IPS-20b (cell line): ENCODE data around the gene LRRC49.

Experiments used
- H3K27ac ChIP-seq: one replicate; pipeline ENCODE4 v1.5.1; 2013; ENCODE audit warnings: low read length
- H3K27me3 ChIP-seq: 2 replicates; pipeline ENCODE4 v1.6.1; 2013; ENCODE audit warnings: mild to moderate bottlenecking, low read length, inconsistent platforms; ENCODE audit not compliant: insufficient read depth
- H3K36me3 ChIP-seq: 2 replicates; pipeline ENCODE4 v1.6.1; 2013; ENCODE audit warnings: low read depth, mild to moderate bottlenecking, inconsistent platforms, low read length, moderate library complexity; ENCODE audit not compliant: insufficient read depth
- H3K4me1 ChIP-seq: 2 replicates; pipeline ENCODE4 v1.6.1; 2013; ENCODE audit warnings: mild to moderate bottlenecking, control low read depth, inconsistent platforms, low read length, moderate library complexity; ENCODE audit not compliant: insufficient read depth
- H3K4me3 ChIP-seq: 2 replicates; pipeline ENCODE4 v1.5.1; 2013; ENCODE audit warnings: mild to moderate bottlenecking, low read length, inconsistent platforms
- H3K9ac ChIP-seq: 2 replicates; pipeline ENCODE4 v1.6.1; 2013; ENCODE audit warnings: low read depth, mild to moderate bottlenecking, inconsistent platforms, low read length, moderate library complexity
- H3K9me3 ChIP-seq: 2 replicates; pipeline ENCODE4 v1.6.1; 2013; ENCODE audit warnings: mild to moderate bottlenecking, low read depth, low read length, inconsistent platforms; ENCODE audit not compliant: insufficient read depth

Gene LRRC49

GRCh38 chr15:71088683-71089082 lies 196.1 kb downstream of the LRRC49 start:
- H3K27ac ChIP-seq, result no peak overlapping the region
- no peaks in the 10 kb centered on the region; the same call in 1 of the 2 replicates for H3K9me3 ChIP-seq
- H3K4me1 ChIP-seq, result peaks cover 18% of the 10 kb centered on the region
- H3K4me3 ChIP-seq, result no peak overlapping the region
- H3K9ac ChIP-seq, result no peak overlapping the region
- H3K27me3 ChIP-seq, result peaks cover 58% of the 10 kb centered on the region
- no peaks in the 10 kb centered on the region for H3K36me3 ChIP-seq

GRCh38 chr15:71089801-71090200 lies 197.2 kb downstream of the LRRC49 start:
- peaks cover 15% of the 10 kb centered on the region for H3K4me1 ChIP-seq
- H3K36me3 ChIP-seq, result no peaks in the 10 kb centered on the region
- H3K4me3 ChIP-seq, result no peak overlapping the region
- no peaks in the 10 kb centered on the region; the same call in 1 of the 2 replicates for H3K9me3 ChIP-seq
- no peak overlapping the region for H3K9ac ChIP-seq
- no peak overlapping the region for H3K27ac ChIP-seq
- peaks cover 47% of the 10 kb centered on the region for H3K27me3 ChIP-seq

- H3K36me3 ChIP-seq, result no peaks in the 10 kb centered on the region
- no peaks in the 10 kb centered on the region for H3K4me1 ChIP-seq
- no peaks in the 10 kb centered on the region; the same call in 1 of the 2 replicates for H3K9me3 ChIP-seq
- no peak overlapping the region for H3K9ac ChIP-seq
- H3K4me3 ChIP-seq, result no peak overlapping the region
- H3K27me3 ChIP-seq, result peaks cover 32% of the 10 kb centered on the region
- H3K27ac ChIP-seq, result no peak overlapping the region
Observed at GRCh38 chr15:71091601-71092000, 199.0 kb downstream of the LRRC49 start.

GRCh38 chr15:71092056-71092600 lies 199.5 kb downstream of the LRRC49 start:
- Histone ChIP-seq H3K4me3 (no peak overlapping the region), H3K9ac (no peak overlapping the region), H3K9me3 (no peaks in the 10 kb centered on the region; the same call in 1 of the 2 replicates), H3K4me1 (no peaks in the 10 kb centered on the region), H3K36me3 (no peaks in the 10 kb centered on the region), H3K27ac (no peak overlapping the region), H3K27me3 (peaks cover 27% of the 10 kb centered on the region)

- peaks cover 16% of the 10 kb centered on the region; the same call in 1 of the 2 replicates for H3K27me3 ChIP-seq
- H3K4me1 ChIP-seq, result no peaks in the 10 kb centered on the region
- H3K9ac ChIP-seq, result no peak overlapping the region
- no peak overlapping the region for H3K27ac ChIP-seq
- no peaks in the 10 kb centered on the region for H3K36me3 ChIP-seq
- H3K9me3 ChIP-seq, result no peaks in the 10 kb centered on the region; the same call in 1 of the 2 replicates
- no peak overlapping the region for H3K4me3 ChIP-seq
Observed at GRCh38 chr15:71093054-71094024, 200.7 kb downstream of the LRRC49 start.

- Histone ChIP-seq H3K4me1 (no peaks in the 10 kb centered on the region), H3K27me3 (peaks cover 16% of the 10 kb centered on the region; the same call in 1 of the 2 replicates), H3K4me3 (no peak overlapping the region), H3K9me3 (no peaks in the 10 kb centered on the region), H3K27ac (no peak overlapping the region), H3K9ac (no peak overlapping the region), H3K36me3 (no peaks in the 10 kb centered on the region)
Observed at GRCh38 chr15:71094137-71094536, 201.5 kb downstream of the LRRC49 start.

- Histone ChIP-seq H3K9me3 (no peaks in the 10 kb centered on the region), H3K4me3 (no peak overlapping the region), H3K27ac (no peak overlapping the region), H3K4me1 (no peaks in the 10 kb centered on the region), H3K9ac (no peak overlapping the region), H3K27me3 (peaks cover 12% of the 10 kb centered on the region; the same call in 1 of the 2 replicates), H3K36me3 (no peaks in the 10 kb centered on the region)
Observed at GRCh38 chr15:71096676-71097075, 204.1 kb downstream of the LRRC49 start.

- H3K9ac ChIP-seq, result no peak overlapping the region
- H3K4me3 ChIP-seq, result no peak overlapping the region
- no peaks in the 10 kb centered on the region for H3K9me3 ChIP-seq
- H3K27ac ChIP-seq, result no peak overlapping the region
- no peaks in the 10 kb centered on the region for H3K36me3 ChIP-seq
- no peaks in the 10 kb centered on the region for H3K4me1 ChIP-seq
- 0 out of 2 replicates have a peak, but pooled peaks cover under 1% of the 10 kb centered on the region for H3K27me3 ChIP-seq
Observed at GRCh38 chr15:71097890-71098289, 205.3 kb downstream of the LRRC49 start.

- H3K27me3 ChIP-seq, result no peaks in the 10 kb centered on the region
- no peak overlapping the region for H3K27ac ChIP-seq
- no peak overlapping the region for H3K9ac ChIP-seq
- no peaks in the 10 kb centered on the region for H3K36me3 ChIP-seq
- H3K9me3 ChIP-seq, result no peaks in the 10 kb centered on the region
- no peak overlapping the region for H3K4me3 ChIP-seq
- no peaks in the 10 kb centered on the region for H3K4me1 ChIP-seq
Observed at GRCh38 chr15:71098920-71099319, 206.3 kb downstream of the LRRC49 start.
